Effector CD8-positive, alpha-beta T cell (primary cell): Measurements from ENCODE around the gene MAP2.
"Not testable (repeated sequence)": the region's sequence is repeated elsewhere in the genome, so short reads cannot be mapped to it uniquely, and the experiment has no call there.

Experiments used
- DNase-seq: peaks from one replicate; lab custom pipeline; 2025; lab: John Stamatoyannopoulos, UW

The MAP2 gene

DNA sequence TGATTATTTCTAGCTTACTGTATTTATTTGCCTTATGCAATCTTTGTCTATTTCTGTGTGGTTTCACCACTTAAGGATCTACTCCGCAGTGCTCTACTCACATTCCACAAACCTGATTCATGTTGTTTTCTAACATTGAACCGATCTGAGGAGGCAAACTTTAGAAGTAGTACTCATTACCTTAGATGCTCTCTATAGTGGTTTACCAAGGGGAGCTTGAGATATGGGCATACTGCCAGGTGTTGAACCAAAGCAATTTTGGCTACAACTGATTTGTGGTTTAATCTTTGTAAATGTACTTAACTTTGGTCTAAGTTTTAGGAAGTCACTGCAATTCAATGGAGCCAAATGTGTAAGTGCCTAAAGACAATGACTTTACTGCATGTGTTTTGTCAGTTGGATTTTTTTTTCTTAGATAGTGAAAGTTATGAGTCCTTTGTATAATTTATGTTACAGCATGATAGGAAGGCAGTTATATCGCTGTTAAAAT lies 50.1 kb downstream of the MAP2 start:
- DNase-seq, result no peak

DNA sequence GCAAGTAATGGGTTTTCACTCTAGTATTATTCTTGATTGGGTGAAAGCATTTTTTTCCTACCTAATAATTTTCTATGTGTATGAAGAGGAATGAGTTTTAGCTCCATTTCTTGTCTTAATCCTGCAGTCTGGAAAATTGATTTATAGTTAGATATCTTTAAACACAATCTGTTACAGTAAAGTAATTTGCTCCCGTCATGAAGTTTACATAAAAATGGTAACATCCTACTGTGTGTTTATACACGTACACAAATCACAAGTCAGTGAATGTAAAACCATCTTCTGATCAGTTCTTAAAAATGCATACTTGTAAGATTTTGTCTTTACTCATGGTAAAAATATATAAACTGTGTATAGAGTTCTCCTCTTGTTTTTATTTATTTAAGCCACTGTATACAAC lies 51.1 kb downstream of the MAP2 start:
- no peak for DNase-seq

DNA sequence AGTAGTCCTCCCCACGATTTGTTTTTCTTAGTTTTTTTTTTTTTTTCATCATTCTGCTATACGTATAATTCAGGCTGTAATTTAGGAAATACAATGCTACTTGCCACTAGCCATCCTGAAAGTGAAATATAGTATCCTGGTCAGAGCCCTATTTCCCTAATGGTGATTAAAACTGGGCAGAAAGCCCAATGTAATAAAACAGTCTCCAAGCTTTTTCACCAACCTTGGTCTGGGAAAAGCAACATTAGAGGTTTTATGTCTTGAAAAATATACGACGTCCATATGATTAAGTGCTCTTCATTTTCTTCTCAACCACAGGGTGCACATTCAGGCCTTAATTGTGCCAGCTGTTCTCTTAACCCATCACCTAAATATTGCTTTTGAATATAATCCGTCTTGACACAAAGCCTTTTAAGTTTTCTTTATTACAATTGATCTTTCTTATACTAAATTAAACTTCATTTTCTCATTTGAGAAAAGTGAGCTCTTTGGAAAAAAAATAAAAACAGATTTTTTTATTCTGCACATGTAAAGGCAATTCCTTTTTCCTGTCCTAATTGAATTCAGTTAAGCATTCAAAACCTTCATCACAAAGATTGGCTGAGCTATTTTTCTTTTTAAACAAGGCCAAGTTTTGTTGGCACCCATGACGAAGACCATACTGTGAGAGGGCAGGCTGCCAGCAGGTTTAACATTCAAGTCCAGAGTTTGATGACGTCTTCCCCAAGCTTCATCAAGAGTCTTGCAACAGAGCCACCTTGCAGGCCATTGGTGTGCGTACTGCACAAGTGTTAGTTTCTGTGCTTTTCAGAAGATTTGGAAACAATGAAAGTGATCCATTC lies 52.7 kb downstream of the MAP2 start:
- no peak for DNase-seq

DNA sequence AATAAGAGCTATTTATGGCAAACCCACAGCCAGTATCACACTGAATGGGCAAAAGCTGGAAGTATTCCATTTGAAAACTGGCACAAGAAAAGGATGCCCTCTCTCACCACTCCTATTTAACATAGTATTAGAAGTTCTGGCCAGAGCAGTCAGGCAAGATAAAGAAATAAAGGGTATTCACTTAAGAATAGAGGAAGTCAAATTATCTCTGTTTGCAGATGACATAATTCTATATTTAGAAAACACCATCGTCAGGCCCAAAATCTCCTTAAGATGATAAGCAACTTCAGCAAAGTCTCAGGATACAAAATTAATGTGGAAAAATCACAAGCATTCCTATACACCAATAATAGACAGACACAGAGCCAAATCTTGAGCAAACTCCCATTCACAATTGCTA lies 68.4 kb downstream of the MAP2 start:
- not testable (repeated sequence) for DNase-seq

DNA sequence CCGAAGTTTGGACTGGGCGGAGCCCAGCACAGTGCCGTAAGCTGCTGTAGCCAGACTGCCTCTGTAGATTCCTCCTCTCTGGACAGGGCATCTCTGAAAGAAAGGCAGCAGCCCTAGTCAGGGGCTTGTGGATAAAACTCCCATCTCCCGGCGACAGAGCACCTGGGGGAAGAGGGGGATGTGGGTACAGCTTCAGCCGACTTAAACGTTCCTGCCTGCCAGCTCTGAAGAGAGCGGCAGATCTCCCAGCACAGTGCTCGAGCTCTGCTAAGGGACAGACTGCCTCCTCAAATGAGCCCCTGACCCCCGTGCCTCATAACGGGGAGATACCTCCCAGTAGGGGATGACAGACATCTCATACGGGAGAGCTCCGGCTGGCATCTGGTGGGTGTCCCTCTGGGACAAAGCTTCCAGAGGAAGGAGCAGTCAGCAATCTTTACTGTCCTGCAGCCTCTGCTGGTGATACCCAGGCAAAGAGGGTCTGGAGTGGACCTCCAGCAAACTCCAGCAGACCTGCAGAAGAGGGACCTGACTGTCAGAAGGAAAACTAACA lies 71.3 kb downstream of the MAP2 start:
- DNase-seq, result not testable (repeated sequence)

DNA sequence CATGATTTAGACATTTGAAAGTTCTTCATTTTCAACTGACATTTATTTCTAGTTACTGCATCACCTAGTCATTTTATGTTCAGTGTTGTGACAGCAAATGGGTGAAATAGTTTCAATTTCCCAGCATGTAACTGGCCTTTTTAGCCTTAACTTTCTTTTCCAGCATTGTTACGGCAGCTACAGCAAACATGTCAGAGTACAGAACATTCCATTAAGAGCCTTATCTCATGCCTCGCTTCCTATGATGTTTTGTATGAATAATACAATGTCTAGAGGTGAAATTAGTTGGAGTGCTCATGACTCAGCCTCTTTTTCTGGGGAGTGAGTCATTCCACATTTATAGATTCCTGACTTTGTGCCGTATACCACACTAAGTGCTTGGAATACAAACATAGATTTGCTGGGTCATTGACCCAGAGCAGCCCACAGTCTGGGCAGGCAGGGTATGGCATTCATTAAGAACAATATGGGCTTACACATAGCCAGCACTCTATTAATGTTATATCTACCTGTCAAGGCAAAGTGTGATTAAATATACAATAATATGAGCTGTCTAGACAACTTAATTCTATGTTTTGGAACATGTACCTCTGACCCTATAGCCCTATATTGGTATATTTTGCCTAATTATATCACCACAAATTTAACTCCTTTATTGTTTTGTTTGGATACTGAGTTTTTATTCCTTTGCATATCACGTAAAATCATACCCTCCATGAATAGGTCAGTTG lies 72.2 kb downstream of the MAP2 start:
- DNase-seq, result no peak

DNA sequence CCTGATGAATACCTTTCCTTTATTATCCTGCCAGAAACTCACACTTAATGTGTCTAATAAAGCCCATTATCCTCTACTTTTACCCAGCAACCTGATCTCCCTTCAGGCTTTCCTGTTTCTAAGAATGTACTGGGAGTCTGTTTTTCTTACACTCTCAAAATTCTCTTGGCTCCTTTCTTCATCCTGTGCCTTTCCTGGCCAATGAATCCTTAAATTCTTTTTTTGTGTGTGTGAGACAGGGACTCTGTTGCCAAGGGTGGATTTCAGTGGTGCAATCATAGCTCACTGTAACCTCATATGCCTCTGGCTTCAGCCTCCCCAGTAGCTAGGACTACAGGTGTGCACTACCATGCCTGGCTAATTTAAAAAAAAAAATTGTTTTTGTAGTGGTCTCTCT lies 72.7 kb downstream of the MAP2 start:
- no peak for DNase-seq

DNA sequence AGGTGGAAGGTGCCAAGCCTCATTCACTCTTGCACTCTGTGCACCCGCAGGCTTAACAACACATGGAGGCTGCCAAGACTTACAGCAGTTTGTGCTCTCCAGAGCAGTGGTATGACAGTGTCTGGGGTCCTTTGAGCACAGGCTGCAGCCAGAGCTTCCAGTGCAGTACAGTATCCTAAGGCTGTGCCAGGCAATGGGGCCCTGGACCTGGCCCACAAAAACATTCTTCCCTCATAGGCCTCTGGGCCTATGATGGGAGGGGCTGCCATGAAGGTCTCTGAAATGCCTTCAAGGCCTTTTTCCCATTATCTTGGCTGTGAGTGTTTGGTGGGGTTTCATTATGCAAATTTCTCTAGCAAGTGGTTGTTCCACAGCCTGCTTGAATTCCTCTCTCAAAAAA lies 74.8 kb downstream of the MAP2 start:
- DNase-seq, result no peak

DNA sequence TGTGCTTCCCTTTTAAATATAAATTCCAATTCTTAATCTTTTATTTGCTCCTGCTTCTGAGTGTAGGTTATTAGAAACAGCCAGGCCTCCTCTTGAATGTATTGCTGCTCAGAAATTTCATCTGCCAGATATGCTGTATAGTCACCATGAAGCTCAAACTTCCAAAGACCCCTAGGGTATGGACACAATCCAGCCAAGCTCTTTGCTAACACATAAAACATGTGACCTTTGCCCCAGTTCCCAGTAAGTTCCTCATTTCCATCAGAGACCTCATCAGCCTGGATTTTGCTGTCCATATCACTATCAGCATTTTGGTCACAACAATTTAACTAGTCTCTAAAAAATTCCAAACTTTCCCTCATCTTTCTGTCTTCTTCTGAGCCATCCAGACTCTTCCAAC lies 75.2 kb downstream of the MAP2 start:
- no peak for DNase-seq

DNA sequence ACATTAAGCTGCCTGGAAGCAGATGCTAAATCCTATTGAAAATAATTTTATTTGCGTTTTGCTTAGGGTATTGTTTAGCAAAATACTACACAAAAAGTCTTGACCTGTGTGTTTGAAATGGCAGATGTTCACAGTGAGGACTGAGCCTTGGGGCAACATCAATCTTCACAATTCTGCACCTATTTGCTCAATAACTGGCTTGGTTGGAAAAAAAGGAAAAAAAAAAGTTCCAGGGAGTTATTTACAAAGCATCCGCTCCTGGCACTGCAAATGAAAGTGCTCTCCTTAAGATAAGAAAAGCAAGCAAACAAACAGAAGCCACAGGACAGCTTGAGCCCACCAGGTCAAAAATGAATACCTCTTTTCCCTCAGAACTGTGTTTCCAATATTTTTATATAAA lies 77.7 kb downstream of the MAP2 start:
- no peak for DNase-seq

DNA sequence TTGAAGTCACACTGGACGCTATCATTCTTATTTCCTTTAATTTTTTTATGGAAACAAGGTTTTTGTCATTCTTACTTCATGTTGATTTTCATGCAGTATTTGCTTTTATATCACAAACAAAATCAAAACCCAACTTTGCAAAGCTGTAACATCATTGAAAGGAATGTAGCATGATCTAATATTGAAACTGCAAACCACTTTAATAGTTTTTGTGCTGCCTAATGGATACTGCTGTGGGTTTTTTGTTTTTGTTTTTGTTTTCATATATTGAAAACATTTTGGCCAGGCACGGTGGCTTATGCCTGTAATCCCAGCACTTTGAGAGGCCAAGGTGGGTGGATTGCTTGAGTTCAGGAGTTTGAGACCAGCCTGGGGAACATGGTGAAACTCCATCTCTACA lies 81.6 kb downstream of the MAP2 start:
- DNase-seq, result no peak

DNA sequence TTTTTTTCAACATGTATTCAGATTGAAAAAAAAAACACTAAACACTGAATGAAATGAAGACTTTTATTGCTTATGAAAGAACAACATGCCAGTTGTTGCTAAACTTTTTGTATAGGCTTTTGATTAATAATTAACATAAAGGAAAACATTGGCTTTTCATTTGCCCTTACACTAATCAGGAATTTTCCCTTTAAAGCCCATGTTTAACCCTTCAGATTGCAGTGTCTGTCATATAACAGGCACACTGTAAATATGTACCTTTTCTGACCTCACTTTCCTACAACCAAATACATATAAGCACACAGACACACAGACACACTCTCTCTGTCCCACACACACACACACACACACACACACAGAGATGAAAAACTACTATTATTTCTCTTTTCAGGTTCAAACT lies 84.4 kb downstream of the MAP2 start:
- no peak for DNase-seq

DNA sequence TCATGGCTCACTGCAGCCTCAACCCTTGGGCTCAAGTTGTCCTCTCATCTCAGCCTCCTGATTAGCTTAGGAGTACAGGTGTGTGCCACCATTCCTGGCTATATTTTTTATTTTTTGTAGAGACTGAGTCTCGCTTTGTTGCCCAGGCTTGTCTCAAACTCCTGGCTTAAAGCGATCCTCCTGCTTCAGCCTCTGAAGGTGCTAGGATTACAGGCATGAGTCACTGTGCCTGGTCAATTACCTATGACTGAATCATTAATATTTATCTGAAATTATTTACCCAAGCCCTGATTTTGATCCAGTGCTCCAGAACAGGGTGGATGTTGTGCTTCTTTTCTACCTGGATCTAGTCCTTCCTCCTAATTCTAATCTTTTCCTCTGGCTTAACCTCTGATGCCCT lies 87.8 kb downstream of the MAP2 start:
- DNase-seq, result no peak

DNA sequence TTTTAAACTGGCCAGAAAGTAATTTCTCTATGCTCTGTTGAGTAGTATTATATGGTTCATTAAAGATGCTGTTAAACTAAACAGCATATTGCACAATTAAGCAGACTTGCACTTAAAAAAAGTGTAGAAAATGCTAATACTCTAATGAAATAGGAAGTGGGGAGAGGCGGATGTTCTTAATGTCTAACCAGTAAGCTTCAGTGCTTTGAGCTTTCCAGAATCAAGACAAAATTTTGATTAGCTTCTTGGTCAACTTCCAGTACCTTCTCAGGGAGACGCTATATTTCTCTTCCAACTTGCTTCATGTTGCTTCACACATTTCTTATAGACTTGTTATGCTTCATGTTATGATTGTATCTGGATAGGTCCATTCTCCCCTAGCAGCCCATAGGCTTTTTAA lies 89.1 kb downstream of the MAP2 start:
- DNase-seq, result no peak

DNA sequence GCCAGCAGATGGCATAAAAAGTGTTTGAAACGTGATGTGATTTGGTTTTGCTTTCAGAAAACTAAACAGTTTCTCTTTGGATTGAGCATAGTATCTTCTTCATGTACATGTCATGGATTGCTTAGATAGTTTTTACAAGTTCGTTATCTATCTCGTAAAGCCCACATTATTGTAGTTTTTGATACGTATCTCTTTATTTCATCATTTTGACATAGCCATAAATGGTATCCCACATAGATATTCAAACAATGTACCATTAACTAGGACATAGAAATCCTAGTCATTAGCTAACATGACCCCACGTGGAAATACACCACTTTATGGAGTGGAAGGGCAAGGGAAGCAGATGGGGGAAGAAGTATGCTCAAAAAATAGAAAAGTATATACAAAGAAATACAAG lies 93.6 kb downstream of the MAP2 start:
- DNase-seq, result no peak

DNA sequence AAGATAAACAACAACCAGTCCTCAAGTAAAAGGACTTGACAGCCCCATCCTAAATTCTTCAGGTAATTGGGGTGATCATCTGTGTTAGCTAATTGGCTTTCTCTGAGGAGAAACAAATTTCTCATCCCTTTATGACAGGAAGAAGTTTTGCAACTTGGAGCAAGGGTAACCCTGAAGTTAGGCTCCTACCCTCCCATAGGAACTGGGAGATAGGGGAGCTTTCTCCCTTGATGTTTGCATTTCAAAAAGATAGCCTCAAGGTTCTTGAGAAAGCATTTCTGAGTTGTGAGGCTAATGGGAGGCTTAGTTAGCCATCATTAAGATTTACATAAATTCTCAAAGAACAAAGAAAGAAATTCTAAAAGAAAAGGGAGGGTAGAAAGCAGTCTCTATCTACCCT lies 95.4 kb downstream of the MAP2 start:
- DNase-seq, result no peak

DNA sequence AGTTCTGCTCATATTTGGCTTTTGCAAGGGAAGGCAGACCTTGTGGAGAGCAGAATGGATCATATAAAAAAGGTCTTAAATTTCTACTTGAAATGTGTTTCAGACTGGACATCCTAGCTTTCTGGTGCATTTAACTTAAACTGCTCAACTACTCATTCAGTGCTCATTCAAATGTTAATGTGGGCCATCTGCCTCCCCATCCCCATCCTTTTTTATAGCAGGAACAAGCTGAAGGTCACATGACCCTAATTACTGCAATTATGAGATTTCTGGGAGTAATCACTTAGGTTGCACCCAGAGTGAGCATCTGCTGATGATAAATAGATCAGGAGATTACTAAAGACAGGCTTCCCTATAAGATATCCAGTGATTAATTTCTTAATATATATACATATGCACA lies 96.1 kb downstream of the MAP2 start:
- no peak for DNase-seq

DNA sequence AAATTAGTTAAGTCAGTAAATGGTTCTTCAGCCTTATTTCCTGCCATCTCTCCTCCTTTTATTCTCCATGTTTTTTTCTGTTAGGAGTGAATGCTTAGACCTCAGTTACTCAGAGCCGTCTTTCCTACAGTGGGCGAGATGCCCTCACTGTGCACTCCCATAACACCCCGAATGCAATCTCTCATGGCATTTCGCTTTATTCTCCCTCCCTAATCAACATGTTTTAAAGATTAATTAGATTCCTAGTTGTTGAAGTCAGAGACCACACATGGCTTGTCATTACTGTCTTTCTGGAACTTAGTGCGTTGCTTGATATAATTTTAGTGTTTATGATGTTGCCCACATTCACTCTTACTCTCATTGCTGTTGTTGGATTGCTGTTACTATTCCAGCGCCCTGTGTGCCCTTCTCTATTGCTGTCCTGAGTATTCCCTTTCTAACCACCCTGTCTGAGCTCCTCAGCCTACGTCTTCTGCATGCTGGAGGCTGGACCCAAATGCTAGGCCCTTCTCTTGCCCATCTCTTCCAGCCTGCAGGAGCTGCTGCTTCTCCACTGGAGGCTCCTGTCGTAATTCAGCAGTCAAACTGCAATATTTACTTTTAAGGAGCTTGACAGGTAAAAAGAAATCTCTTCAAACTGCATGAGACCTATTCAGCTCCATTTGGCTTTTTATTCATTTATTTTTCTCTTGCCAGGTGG lies 99.3 kb downstream of the MAP2 start:
- DNase-seq, result no peak

DNA sequence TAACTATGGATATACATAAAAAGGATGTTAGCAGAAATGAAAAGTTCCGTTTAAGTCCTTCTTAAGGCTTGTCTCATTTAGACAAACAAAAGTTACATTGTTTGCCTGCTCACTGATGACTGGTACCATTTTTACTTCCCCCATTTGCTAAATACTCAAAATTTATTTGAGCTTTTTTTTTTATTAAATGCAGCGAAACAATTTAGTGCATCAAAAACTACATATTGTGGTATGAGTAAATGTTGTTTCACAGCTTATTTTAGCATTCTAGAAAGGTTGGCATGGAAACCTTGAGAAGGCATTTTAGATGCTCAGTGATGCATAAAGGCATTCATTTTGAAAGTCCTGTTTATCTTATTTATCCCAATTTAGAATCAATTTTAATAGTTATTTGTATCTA lies 100.0 kb downstream of the MAP2 start:
- DNase-seq, result no peak

DNA sequence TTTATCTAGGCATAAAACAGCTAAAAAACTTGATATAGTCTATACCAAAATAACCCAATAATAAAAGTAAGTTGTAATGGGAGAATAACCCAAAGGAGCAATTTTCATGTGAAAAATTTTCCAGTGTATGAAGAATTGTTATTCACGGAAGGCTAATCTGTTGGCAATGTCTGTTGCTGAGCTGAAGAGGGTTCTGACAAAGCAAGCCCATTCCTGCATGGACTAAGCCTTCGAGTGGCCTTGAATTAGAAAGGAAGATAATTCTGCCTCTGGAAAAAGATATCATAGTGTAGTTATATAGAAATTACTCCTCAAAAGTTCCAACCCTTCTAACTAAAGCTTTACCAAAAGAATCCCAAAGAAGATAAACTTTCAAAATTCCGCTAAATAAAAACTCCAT lies 101.5 kb downstream of the MAP2 start:
- DNase-seq, result no peak

DNA sequence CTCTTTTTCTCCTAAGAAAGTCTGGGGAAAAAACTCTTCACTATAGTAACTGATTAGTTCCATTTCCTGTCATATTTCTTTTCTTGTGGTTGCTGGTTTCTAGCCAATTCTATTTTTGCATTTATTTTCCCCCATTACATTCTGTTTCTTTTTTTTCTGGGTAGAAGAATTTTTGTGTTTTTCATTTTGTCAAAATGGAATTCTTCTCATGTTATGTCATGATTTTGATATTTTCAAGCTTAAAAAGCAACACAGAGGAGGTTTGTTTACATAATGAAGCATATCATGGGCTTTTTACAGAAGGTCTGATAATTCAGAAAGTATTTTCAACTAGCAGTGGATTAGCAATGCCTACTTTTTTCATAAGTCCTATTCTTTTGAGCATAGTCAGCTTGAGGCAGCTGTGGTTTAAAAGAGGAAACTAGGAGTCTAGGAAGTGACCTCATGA lies 102.0 kb downstream of the MAP2 start:
- no peak for DNase-seq

DNA sequence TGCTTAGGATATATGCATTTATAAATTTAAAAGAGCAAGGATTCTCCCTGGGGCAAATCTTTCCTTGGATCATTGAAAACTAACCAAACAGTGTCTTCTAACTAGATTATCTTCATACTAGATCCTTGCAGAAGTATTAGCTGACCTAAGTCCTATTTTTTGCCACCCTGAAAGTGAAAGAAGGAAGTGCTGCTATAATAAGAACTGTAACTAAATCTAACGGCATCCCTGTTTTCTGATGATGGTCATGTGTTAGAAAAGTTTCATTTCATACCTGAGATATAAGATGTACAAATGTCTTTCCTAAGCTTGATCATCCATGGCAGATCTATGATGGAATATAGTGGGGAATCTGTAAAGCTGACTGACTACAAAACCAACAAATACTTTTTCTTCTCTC lies 102.7 kb downstream of the MAP2 start:
- no peak for DNase-seq
